HT-29 (cell line): ENCODE data around the gene SPIRE1. TPM values are rescaled to one million over a fixed set of nuclear protein-coding genes. Genes with fewer than 3 reads are reported as not detected.
"Not testable (repeated sequence)": the region's sequence is repeated elsewhere in the genome, so short reads cannot be mapped to it uniquely, and the experiment has no call there.

Experiments
- DNase-seq: peaks from one replicate; pipeline ENCODE4 v3.0.0-alpha.2; 2015; ENCODE audit warnings: low spot score
- total RNA-seq: library from RNA; depleted of rRNA; stranded (reverse); fragments of >200 nt; shearing (Covaris generic); gene quantifications from 2 replicates; pipeline ENCODE4 v1.2.3, GENCODE V29; 2014

Gene SPIRE1
- total RNA-seq, 1 experiment from 2014 or later = 2.5 TPM

GRCh38 chr18:12647773-12648172 is 10.1 kb downstream of the SPIRE1 start:
- no peak for DNase-seq

DNA sequence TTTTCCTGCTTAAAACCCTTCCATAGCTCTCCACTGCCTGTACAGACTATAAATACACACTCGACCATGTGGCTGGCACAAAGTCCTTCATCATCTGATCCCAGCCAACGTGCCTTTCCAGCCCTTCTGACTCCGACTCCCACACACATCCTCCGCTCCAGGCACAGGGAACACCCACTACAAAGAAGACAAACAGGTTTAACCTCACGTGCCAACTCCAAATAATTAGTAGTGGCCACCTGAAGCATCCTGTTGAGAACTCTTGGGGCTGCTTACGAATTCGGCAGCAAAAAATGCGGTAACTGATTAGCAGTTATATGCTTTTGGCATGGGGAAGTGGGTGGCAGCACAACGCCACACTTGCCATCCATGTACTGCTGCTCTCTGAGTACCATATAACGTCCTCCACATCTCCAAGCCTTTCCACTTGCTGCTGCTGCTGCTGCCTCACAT is 12.1 kb downstream of the SPIRE1 start:
- DNase-seq = no peak

- DNase-seq = no peak
Measured at GRCh38 chr18:12645254-12645653, 12.7 kb downstream of the SPIRE1 start.

DNA sequence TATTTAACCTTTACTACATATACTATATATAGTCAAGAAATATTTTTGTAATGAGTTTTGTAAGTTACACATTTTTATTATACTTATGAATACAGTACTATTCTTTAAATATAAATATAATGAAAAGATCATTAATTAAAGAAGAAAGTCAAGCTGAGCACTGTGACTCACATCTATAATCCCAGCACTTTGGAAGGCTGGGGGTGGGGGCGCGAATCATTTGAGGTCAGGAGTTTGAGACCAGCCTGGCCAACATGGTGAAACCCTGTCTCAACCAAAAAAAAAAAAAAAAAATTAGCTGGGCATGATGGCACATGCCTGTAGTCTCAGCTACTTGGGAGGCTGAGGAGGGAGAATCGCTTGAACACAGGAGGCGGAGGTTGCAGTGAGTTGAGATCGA is 14.2 kb downstream of the SPIRE1 start:
- DNase-seq = not testable (repeated sequence)

- DNase-seq = no peak
Measured at GRCh38 chr18:12640881-12641200, 17.1 kb downstream of the SPIRE1 start.

- DNase-seq = peak; percentile 64
Measured at GRCh38 chr18:12639990-12640880, 17.7 kb downstream of the SPIRE1 start.

DNA sequence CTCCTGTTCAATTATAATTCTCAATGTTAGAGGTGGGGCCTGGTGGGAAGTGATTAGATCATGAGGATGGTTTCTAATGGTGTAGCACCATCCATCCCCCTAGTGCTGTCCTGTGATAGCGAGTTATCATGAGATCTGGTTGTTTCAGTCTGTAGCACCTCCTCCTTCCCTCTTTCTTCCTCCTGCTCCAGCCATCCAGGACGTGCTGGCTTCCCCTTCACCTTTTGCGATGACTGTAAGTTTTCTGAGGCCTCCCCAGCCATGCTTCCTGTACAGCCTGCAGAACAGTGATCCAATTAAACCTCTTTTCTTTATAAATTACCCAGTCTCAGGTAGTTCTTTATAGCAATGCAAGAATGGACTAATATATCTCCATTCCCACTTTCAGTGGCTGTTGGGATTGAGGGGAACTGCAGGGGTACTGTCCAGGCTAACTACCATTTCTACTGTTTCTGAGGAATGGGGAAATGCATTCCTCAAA is 19.2 kb downstream of the SPIRE1 start:
- no peak for DNase-seq

GRCh38 chr18:12637901-12638643 is 19.8 kb downstream of the SPIRE1 start:
- no peak for DNase-seq

GRCh38 chr18:12637393-12637792 is 20.5 kb downstream of the SPIRE1 start:
- no peak for DNase-seq

DNA sequence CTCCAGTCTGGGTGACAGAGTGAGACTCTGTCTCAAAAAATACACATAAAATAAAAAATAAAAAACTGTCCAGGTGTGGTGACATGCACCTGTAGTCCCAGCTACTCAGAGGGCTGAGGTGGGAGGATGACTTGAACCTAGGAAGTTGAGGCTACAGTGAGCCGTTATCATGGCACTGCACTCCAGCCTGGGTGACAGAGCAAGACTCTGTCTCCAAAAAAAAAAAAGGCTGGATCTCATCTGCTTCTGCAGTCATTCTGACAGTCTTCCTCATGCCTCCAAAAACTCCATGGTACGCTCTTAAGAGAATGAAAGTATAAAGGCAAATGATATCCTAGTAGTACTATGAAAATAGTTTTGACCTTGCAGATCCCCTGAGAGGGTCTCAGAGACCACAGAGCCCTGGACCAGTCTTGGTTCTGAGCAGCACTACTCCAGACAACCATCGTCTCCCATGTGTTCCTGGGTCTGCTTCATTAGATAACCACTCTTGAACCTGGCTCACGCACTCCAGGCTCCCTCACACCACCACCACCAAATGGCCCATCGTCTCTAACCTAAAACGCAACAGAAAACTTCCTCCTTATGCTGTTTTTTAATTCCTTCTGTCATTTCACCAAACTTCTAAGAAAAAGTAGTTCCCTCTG is 26.0 kb downstream of the SPIRE1 start:
- no peak for DNase-seq

GRCh38 chr18:12630136-12630535 is 27.8 kb downstream of the SPIRE1 start:
- DNase-seq = no peak

- no peak for DNase-seq
Measured at GRCh38 chr18:12628706-12629702, 28.9 kb downstream of the SPIRE1 start.

- DNase-seq = not testable (repeated sequence)
Measured at GRCh38 chr18:12627199-12627598, 30.7 kb downstream of the SPIRE1 start.

DNA sequence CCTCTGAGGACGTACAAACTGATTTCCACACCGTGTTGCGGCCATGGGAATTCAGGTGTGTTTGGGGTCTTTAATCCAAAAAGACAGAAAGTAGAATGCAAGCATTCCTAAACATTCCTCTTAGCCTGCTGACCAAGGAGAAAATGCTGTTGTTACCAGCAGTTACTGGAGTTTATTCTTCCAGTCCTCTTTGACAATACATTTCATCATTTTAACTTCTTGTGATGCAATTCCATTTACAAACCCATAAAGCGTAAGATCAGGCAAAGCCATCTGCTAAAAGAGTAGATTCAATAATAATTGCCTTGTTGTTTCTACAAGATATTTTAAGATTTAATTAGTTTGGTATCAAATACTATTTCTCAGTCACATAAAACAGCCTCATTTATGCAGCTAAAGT is 32.7 kb downstream of the SPIRE1 start:
- no peak for DNase-seq

DNA sequence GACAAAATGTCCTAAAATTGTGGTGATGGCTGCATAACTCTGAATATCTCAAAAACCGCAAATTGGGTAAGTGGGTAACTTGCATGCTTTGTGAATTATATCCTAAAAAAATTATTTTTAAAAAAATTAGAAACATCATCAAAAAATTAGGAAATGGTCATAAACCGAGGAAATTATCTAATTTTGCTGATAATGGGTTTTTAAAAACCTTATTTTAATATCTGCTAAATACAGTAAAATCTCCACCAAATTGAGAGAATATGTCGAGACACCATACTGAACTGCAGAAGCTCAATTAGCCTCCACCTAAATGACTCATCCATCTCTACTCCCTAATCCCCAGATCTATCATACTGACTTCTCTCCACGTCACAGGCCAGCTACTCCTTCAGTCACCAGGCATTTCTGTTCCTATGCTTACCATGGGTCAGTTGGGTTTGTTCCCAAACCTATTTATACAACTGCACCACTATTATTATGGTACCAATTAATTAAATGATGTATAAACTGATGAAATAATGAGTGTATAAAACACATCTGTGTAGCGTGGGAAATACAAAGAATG is 36.1 kb downstream of the SPIRE1 start:
- DNase-seq = no peak

DNA sequence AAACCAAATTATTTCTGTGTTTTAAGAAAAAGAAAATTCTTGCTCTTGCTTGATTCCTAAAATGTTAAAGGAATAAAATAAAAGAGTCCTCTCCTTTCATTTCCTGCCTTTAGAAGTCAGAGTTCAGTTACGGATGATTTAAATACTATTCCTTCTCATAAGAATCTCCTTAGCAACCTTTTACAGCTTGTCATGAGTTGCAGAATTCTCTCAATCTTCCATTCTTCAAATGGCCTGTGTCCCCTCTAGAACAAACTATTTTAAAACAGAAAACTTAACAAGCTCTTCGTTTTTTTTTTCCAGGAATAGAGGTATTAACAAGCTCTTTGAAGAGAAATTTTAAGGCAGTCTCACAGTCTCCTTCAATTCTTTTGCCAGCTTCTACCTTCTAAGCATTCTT is 42.2 kb downstream of the SPIRE1 start:
- DNase-seq = no peak

DNA sequence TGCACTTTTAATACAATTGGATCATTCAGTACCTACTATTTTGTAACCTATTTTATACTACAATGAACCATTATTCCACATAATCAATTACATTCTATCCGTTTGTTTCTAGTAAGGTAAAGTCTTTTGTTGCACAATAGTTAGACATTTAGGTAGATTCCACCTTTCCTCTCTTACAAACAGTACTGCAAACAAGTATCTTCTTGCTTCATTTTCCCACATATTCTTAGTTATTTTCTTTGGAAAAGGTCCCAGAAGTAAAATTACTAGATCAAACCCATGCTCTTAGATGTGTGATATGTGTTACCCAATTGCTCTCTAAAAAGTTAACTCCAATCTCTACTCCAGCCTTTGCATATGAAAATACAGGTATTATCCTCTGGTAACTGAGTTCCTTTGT is 49.6 kb downstream of the SPIRE1 start:
- no peak for DNase-seq

DNA sequence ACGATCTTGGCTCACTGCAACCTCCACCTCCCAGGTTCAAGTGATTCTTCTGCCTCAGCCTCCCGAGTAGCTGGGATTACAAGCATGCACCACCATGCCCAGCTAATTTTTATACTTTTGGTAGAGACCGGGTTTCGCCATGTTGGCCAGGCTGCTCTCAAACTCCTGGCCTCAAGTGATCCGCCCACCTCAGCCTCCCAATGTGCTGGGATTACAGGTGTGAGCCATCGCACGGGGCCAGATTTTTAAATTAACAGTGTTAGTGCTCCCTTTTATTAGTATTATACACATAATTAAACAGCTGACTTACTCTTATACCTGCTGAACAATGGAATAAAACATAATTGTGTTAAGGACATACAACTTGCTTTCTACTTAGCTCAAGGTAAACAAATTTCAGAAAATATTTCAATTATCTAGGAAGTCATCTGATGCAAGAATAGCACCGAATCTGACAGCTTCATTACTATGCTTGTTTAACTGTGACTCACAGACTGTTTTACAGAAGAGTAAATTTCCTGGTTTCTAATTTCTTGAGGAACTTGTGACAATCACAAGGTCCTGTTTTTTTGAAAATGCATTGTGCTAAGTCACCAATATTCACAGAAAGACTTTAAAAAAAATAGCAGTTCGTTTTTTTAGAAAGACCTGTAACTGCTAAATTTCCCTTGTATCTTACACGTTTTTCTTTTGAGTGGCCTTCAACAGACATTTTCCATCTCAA is 51.2 kb downstream of the SPIRE1 start:
- DNase-seq = peak; percentile 54

DNA sequence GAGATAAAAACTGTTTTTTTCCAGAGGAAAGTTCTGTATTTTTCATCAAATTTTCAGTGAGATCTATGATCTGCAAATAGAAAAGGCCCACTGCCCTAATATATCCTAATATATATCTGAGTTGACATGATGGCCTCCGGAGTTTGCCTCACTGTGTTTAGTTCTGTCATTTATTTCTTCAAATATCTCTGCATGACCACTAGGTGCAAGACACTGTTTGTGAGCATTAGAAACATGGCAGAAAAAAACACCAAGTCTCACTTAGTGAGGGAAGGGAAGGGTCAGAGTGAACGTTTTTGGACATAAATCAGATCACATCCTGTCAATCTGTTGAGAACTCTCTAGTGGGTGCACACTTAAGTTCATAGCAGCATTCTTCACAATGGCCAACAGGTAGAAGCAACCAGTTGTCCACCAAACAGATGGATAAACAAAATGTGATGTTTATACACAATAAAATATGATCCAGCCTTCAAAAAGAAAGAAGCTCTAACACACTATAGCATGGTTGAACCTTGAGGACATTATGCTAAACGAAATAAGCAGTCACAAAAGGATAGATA is 53.4 kb downstream of the SPIRE1 start:
- DNase-seq = no peak

DNA sequence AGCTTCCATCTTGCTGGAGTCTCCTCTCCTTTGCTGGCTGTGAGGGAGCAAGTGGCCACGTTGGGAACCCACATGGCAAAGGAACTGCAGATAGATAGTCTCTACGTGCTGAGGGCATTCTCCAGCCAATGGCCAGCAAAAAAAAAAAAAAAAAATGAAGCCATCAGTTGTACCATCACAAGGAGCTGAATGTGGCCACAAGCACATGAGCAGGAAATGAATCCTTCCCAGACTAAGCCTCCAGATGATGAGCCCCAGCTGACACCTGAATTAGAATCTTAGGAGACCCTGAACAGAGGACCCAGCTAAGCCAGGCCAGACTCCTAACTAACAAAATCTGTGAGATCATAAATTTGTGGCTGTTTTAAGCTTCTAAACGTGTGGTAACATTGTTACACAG is 57.9 kb downstream of the SPIRE1 start:
- DNase-seq = no peak
